OCI-LY7 (cell line): ENCODE measurements around the gene TRPM3. TPM values are rescaled to one million over a fixed set of nuclear protein-coding genes. Genes with fewer than 3 reads are reported as not detected.

ENCODE experiments used
- BruUV-seq: library from RNA; stranded (reverse); fragments of 400-500 nt; replicated peaks from 2 replicates; lab custom pipeline; 2021; lab: Mats Ljungman, UMichigan
- CTCF ChIA-PET: fragments of 300-600 bp; sonication (Branson Sonifier 250); formaldehyde crosslinking; loops from one replicate; lab custom pipeline; 2022; ENCODE audit warnings: antibody characterized with exemption; ENCODE audit not compliant: unreplicated experiment; lab: Charles Lee
- POLR2A ChIA-PET: fragments of 300-600 bp; sonication (Branson Sonifier 250); formaldehyde crosslinking; loops from one replicate; lab custom pipeline; 2022; ENCODE audit warnings: antibody characterized with exemption; lab: Charles Lee
- DNase-seq: peaks from one replicate; pipeline ENCODE4 v3.0.0-alpha.2; 2015; ENCODE audit warnings: low spot score
- H2AFZ ChIP-seq: fragments of 200-600 bp; sonication (generic), shearing (Covaris generic); 2 replicates; pipeline ENCODE4 v1.6.1; 2014; ENCODE audit warnings: mild to moderate bottlenecking, antibody characterized with exemption, low read length, moderate library complexity
- H3K27ac ChIP-seq: fragments of 200-600 bp; sonication (generic); 2 replicates; pipeline ENCODE4 v1.5.1; 2014; ENCODE audit warnings: mixed run types, low read depth, mild to moderate bottlenecking, moderate library complexity, low read length, inconsistent platforms; ENCODE audit not compliant: poor library complexity, severe bottlenecking
- H3K36me3 ChIP-seq: fragments of 200-600 bp; sonication (generic); 2 replicates; pipeline ENCODE4 v1.6.1; 2014; ENCODE audit warnings: mild to moderate bottlenecking, antibody characterized with exemption, low read length, moderate library complexity, mixed read lengths; ENCODE audit not compliant: insufficient read depth
- H3K4me1 ChIP-seq: fragments of 200-600 bp; sonication (generic); 2 replicates; pipeline ENCODE4 v1.5.1; 2014; ENCODE audit warnings: mild to moderate bottlenecking, low read length; ENCODE audit not compliant: insufficient read depth, poor library complexity, severe bottlenecking
- H3K4me2 ChIP-seq: fragments of 200-600 bp; sonication (generic); 2 replicates; pipeline ENCODE4 v1.6.1; 2014; ENCODE audit warnings: mild to moderate bottlenecking, low read length
- H3K4me3 ChIP-seq: fragments of 200-600 bp; sonication (generic); 2 replicates; pipeline ENCODE4 v1.5.1; 2014; ENCODE audit warnings: mild to moderate bottlenecking, low read depth, low read length; ENCODE audit not compliant: poor library complexity, severe bottlenecking
- H3K79me2 ChIP-seq: fragments of 200-600 bp; sonication (generic); 2 replicates; pipeline ENCODE4 v1.6.1; 2016; ENCODE audit warnings: low read depth, mild to moderate bottlenecking, low read length, moderate library complexity, mixed read lengths; ENCODE audit not compliant: insufficient read depth
- H3K9me2 ChIP-seq: fragments of 200-600 bp; sonication (generic); 2 replicates; pipeline ENCODE4 v1.6.1; 2016; ENCODE audit warnings: mild to moderate bottlenecking, low read length, mixed read lengths; ENCODE audit not compliant: insufficient read depth
- H3K9me3 ChIP-seq: fragments of 200-600 bp; sonication (generic); 2 replicates; pipeline ENCODE4 v1.6.1; 2014; ENCODE audit warnings: mild to moderate bottlenecking, mixed run types, low read length, mixed read lengths
- H4K20me1 ChIP-seq: fragments of 200-600 bp; sonication (generic); 2 replicates; pipeline ENCODE4 v1.6.1; 2014; ENCODE audit warnings: mild to moderate bottlenecking, antibody characterized with exemption, low read length, moderate library complexity, mixed read lengths; ENCODE audit not compliant: insufficient read depth
- EZH2phosphoT487 ChIP-seq: fragments of 200-600 bp; sonication (generic); IDR thresholded peaks from 2 replicates; pipeline ENCODE4 v1.6.1; 2018; ENCODE audit warnings: low read depth, borderline replicate concordance, mild to moderate bottlenecking, mixed run types, antibody characterized with exemption, low read length, moderate library complexity, mixed read lengths
- intact Hi-C: fragments of 100-400 bp; cut with micrococcal nuclease; formaldehyde crosslinking; loops from one replicate; pipeline ENCODE4 v1.10.0; 2022; ENCODE audit not compliant: unreplicated experiment
- total RNA-seq, 2 experiments: library from RNA; depleted of rRNA in 1 of 2; stranded (reverse); fragments of >200 nt in 1 of 2; shearing (Covaris generic) in 1 of 2; gene quantifications; 2 replicates each; pipeline ENCODE4 v1.2.3, GENCODE V29; 2014 to 2022
- TF ChIP-seq, protein P1 (sequence below): fragments of 200-600 bp; sonication (generic); conservative IDR thresholded peaks from 2 replicates; pipeline ENCODE4 v1.5.1; 2014; ENCODE audit warnings: mild to moderate bottlenecking, antibody characterized with exemption, low read length, moderate library complexity, mixed read lengths

The TRPM3 gene
- total RNA-seq, 2 experiments from 2014 or later = not detected

DNA sequence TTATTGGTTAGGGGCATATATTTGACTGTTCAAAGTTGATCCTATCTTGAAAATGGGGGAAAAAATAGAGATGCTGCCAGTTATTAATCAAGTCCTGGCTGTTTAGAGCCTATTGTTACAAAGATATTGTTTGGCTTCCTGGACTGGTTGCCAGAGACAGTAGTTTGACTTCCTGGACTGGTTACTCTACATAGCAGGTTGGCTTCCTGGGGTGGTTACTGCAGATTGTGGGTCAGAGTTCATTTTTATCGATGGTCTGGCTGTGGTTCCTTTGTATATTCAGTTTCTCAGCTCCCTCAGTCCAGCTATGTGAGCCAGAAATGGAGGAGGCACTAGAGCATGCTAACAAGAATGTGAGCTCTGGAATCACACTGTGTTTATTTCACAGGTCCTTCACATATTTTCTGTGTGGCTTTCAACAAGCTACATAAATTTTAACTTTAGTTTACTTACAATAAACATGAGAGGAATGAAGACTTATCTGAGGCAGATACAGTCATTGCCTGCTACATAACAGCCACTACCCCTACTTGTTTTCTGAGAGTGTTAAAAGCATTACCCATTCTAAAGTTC lies 137.6 kb downstream of the TRPM3 start:
- POLR2A ChIA-PET = interaction anchor here (0.6 kb wide), 1 partner anchor 198 kb away, joined by 4 read pairs; no protein-coding TSS in a partner anchor
- Histone ChIP-seq H3K9me3 (no peaks in the 10 kb centered on the region), H2AFZ (no peak overlapping the region), H3K9me2 (no peaks in the 10 kb centered on the region), H3K4me1 (no peaks in the 10 kb centered on the region), H3K36me3 (no peaks in the 10 kb centered on the region), H3K4me2 (no peak overlapping the region), H3K4me3 (no peak overlapping the region), H3K27ac (no peak overlapping the region), H4K20me1 (no peaks in the 10 kb centered on the region), H3K79me2 (no peaks in the 10 kb centered on the region)
- BruUV-seq = no TSS peak
- no peak for TF ChIP-seq EZH2phosphoT487
- TF ChIP-seq, protein P1, sequence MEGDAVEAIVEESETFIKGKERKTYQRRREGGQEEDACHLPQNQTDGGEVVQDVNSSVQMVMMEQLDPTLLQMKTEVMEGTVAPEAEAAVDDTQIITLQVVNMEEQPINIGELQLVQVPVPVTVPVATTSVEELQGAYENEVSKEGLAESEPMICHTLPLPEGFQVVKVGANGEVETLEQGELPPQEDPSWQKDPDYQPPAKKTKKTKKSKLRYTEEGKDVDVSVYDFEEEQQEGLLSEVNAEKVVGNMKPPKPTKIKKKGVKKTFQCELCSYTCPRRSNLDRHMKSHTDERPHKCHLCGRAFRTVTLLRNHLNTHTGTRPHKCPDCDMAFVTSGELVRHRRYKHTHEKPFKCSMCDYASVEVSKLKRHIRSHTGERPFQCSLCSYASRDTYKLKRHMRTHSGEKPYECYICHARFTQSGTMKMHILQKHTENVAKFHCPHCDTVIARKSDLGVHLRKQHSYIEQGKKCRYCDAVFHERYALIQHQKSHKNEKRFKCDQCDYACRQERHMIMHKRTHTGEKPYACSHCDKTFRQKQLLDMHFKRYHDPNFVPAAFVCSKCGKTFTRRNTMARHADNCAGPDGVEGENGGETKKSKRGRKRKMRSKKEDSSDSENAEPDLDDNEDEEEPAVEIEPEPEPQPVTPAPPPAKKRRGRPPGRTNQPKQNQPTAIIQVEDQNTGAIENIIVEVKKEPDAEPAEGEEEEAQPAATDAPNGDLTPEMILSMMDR = no peak
- no peak for DNase-seq
- CTCF ChIA-PET = interaction anchor here (0.6 kb wide), 1 partner anchor 47 kb away, joined by 3 read pairs; no protein-coding TSS in a partner anchor
- intact Hi-C loops = no loop called here

DNA sequence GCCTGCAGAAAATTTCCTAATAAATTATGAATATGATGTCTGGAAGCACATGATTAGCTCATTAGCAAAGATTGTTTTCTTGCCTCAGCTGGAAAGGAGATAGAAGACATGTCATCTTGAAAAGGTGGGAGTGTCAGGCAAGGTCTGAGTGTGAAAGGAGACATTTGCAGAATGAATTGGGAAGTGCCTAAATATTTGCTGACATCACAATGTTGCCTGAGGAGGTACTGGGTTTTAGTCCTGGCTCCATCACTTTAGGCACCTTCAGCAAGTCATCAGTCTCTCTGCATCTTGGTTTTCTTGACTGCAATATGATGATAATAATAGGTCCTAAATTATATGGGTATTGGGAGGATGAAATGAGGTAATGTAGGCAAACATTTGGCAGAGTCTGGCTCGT lies 140.1 kb downstream of the TRPM3 start:
- intact Hi-C loops = no loop called here
- no peaks in the 10 kb centered on the region for H3K79me2 ChIP-seq
- CTCF ChIA-PET = no interaction called here
- no peak overlapping the region for H3K27ac ChIP-seq
- H3K4me2 ChIP-seq = no peak overlapping the region
- TF ChIP-seq, protein P1 = no peak
- no peak for TF ChIP-seq EZH2phosphoT487
- H3K9me2 ChIP-seq = no peaks in the 10 kb centered on the region
- no peak overlapping the region for H3K4me3 ChIP-seq
- no TSS peak for BruUV-seq
- no peak overlapping the region for H2AFZ ChIP-seq
- no peaks in the 10 kb centered on the region for H3K4me1 ChIP-seq
- H4K20me1 ChIP-seq = no peaks in the 10 kb centered on the region
- POLR2A ChIA-PET = interaction anchor here (0.5 kb wide), 1 partner anchor 78 kb away, joined by 3 read pairs; no protein-coding TSS in a partner anchor
- H3K9me3 ChIP-seq = no peaks in the 10 kb centered on the region
- H3K36me3 ChIP-seq = no peaks in the 10 kb centered on the region
- DNase-seq = no peak

DNA sequence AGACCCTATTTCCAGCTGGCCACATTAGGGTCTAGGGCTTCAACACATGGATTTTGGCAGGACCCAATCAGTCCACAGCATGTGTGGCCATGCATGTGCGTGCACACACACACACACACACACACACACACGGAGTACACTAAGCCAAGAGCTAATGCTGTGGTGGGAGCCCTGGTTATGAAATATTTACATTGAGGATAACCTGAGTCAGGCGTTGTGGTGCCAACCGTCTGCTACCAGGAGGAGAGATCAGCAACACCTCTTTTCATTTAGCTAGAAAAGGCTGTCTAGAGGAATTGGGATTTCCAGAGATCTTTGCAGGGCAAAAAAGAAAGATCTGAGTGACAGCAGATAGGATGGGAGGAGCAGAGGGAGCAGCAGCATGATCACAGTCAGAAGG lies 141.5 kb downstream of the TRPM3 start:
- ChIA-PET CTCF (no interaction called here), POLR2A (interaction anchor here (0.7 kb wide), 1 partner anchor 1935 kb away, joined by 4 read pairs; no protein-coding TSS in a partner anchor)
- TF ChIP-seq, protein P1 = no peak
- no peak for TF ChIP-seq EZH2phosphoT487
- Histone ChIP-seq H3K79me2 (no peaks in the 10 kb centered on the region), H3K36me3 (no peaks in the 10 kb centered on the region), H3K4me2 (no peak overlapping the region), H4K20me1 (no peaks in the 10 kb centered on the region), H3K4me1 (no peaks in the 10 kb centered on the region), H3K9me3 (no peaks in the 10 kb centered on the region), H3K9me2 (no peaks in the 10 kb centered on the region), H2AFZ (no peak overlapping the region), H3K4me3 (no peak overlapping the region), H3K27ac (no peak overlapping the region)
- BruUV-seq = no TSS peak
- no peak for DNase-seq
- intact Hi-C loops = loop anchor here (10.0 kb wide), 1 partner anchor 55 kb away; no protein-coding TSS in a partner anchor
